Left kidney (tissue), 2 donors: ENCODE measurements around the gene PRM2. TPM values are rescaled to one million over a fixed set of nuclear protein-coding genes. Genes with fewer than 3 reads are reported as not detected.

Source experiments
- DNase-seq: peaks from one replicate; pipeline ENCODE4 v3.0.0-alpha.2; 2013
- polyA plus RNA-seq: library from polyadenylated mRNA; unstranded; fragments of 120-200 nt; gene quantifications from one replicate; pipeline ENCODE4 v1.2.1, GENCODE V29; 2013; ENCODE audit not compliant: insufficient read length

The PRM2 gene
- polyA plus RNA-seq, 1 donor = not detected

- DNase-seq = no peak
Observed at GRCh38 chr16:11260596-11260966, 15.7 kb downstream of the PRM2 start.

- no peak for DNase-seq
Observed at GRCh38 chr16:11259655-11260595, 16.4 kb downstream of the PRM2 start.

GRCh38 chr16:11258553-11259492, 17.5 kb downstream of the PRM2 start:
- no peak for DNase-seq

- DNase-seq = peak; percentile 84
Observed at GRCh38 chr16:11257131-11257938, 18.9 kb downstream of the PRM2 start.

GRCh38 chr16:11256661-11257130, 19.6 kb downstream of the PRM2 start:
- DNase-seq = no peak

GRCh38 chr16:11255737-11256660, 20.3 kb downstream of the PRM2 start, which contains the start of gene SOCS1:
Gene SOCS1, minus strand, starts transcription at chr16:11256204. Its CDS starts 726 bp downstream, at chr16:11255478.
- DNase-seq = peak; percentile 87

- peak; percentile 53 for DNase-seq
Observed at GRCh38 chr16:11254913-11255736, 21.2 kb downstream of the PRM2 start.

GRCh38 chr16:11253995-11254912, 22.0 kb downstream of the PRM2 start:
- DNase-seq = no peak

GRCh38 chr16:11253009-11253994, 23.0 kb downstream of the PRM2 start:
- DNase-seq = no peak

GRCh38 chr16:11252482-11252931, 23.8 kb downstream of the PRM2 start:
- no peak for DNase-seq

- no peak for DNase-seq
Observed at GRCh38 chr16:11251525-11252481, 24.5 kb downstream of the PRM2 start.

- no peak for DNase-seq
Observed at GRCh38 chr16:11250786-11251524, 25.3 kb downstream of the PRM2 start.

GRCh38 chr16:11250091-11250785, 26.0 kb downstream of the PRM2 start:
- peak; percentile 66 for DNase-seq
